ENCODE data around the gene TP53BP1.
A peak's percentile ranks its signal among the peaks of the same experiment; 100 is the strongest.

- TF ChIP-seq CTCF (IDR thresholded peaks at IDR 0.05), result no peak
- peak in 1 of 4 donors; percentile 16 for TF ChIP-seq POLR2A (IDR thresholded peaks at IDR 0.05)
These were observed 24.6 kb upstream of the TP53BP1 start, which contains the start of gene MAP1A for GRCh38 chr15:43517354-43518196.

All from esophagus squamous epithelium (tissue), 4 donors.